Stimulated activated CD8-positive, alpha-beta memory T cell treated with anti-CD3 and anti-CD28 coated beads, Interleukin-12 subunit alpha, Interleukin-12 subunit beta, amount 100 ng/mL, for 4 hours (primary cell): ENCODE results near the gene CCDC144A.
"Not testable (repeated sequence)": the region's sequence is repeated elsewhere in the genome, so short reads cannot be mapped to it uniquely, and the experiment has no call there.

Source experiments
- DNase-seq: peaks from one replicate; pipeline ENCODE4 v3.0.0-alpha.2; 2020; ENCODE audit warnings: low read depth

Gene CCDC144A

GRCh38 chr17:16818821-16819683, 129.0 kb downstream of the CCDC144A start:
- no peak for DNase-seq

GRCh38 chr17:16820161-16820877, 130.3 kb downstream of the CCDC144A start:
- no peak for DNase-seq

GRCh38 chr17:16820979-16821543, 131.0 kb downstream of the CCDC144A start:
- DNase-seq, result no peak

DNA sequence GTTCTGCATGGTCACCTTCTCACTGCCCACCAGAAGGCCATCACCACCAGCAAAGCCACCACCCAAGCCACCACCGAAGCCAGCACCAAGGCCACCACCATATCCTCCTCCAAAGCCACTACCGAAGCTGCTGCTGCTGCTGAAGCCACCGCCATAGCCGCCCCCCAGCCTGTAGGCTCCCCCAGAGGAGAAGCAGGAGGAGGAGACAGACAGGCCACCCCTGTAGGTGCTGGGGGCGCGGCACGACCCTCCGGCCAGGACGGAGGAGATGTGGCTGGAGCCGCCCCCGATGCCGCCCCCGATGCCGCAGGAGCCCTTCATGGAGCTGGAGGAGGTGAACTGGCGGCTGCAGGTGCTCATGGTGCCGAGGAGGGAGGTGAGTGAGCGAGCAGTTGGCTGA, 132.1 kb downstream of the CCDC144A start:
- DNase-seq, result not testable (repeated sequence)

- DNase-seq, result not testable (repeated sequence)
Observed at GRCh38 chr17:16823768-16824406, 133.8 kb downstream of the CCDC144A start.
